ENCODE results near the gene MRPL10. TPM values are rescaled to one million over a fixed set of nuclear protein-coding genes. Genes with fewer than 3 reads are reported as not detected.

The MRPL10 gene
- total RNA-seq, 2 experiments from 2014 or later = 54.4 to 64.9 TPM

DNA sequence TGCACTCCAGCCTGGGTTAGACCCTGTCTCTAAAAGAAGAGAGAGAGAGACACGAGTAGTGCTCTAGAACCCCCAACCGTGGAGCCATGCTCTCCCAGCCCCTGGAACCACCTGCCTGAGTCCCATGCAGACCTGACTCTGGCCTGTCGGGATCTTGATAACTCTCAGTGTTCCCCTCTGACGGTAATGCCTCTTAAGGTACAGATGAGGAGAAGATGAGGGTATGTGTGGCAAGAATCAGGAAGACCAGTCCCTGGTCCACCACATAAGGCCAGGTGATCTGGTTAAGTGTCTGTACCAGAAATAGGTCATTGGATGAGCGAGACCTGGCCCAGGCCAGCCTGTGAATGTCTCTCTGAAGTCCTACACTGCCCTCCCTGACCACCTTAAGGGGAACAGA, 28.1 kb downstream of the MRPL10 start:
- H3K4me3 Mint-ChIP-seq = no peak overlapping the region
- no peaks in the 10 kb centered on the region for H3K27me3 Mint-ChIP-seq
- DNase-seq = no peak
- no peaks in the 10 kb centered on the region for H3K9me3 Mint-ChIP-seq (ENCODE audit: low read depth)
- peaks cover 6% of the 10 kb centered on the region for H3K36me3 Mint-ChIP-seq
- CTCF ChIA-PET = interaction anchor here (0.8 to 4.3 kb wide), 5 partner anchors 10 to 138 kb away, joined by 3 to 21 read pairs (median 10); partner anchors contain the start of gene TBX21
- H3K4me1 Mint-ChIP-seq = no peaks in the 10 kb centered on the region
- ATAC-seq = no peak
- H3K27ac Mint-ChIP-seq = no peak overlapping the region

DNA sequence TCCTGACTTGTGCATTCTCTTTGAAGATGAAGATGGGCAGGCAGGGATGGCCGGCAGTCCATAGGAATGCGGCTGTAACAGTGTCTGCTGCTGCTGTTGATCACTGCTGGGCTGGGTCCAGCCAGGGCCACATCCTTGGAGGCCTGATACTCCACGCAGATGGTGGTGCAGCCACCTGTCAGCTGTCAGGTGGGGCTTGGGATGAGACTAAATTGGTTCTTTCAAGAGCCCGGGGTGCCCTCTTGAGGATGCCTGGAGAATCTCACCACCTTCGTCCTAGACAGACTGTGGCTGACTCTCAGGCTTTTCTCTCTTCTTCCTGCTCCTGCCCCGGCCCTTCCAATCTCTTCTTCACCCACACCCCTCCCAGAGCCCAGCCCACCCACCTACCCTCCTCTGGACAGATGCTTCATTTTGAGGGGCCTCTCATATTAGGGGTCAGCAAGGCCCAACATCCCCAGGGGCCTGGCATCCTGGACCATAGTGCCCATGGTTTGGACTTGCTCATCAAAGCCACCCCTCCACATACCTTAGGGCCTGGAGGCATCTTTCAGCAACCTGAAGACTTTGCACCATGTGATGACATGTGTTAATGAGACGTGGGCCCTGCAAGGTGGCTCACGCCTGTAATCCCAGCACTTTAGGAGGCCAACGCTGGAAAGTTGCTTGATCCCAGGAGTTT, 28.9 kb downstream of the MRPL10 start:
- peak; percentile 72 for DNase-seq
- H3K27ac Mint-ChIP-seq = no peak overlapping the region
- peaks cover 6% of the 10 kb centered on the region for H3K27me3 Mint-ChIP-seq
- H3K9me3 Mint-ChIP-seq (ENCODE audit: low read depth) = no peaks in the 10 kb centered on the region
- H3K4me3 Mint-ChIP-seq = no peak overlapping the region
- H3K4me1 Mint-ChIP-seq = no peaks in the 10 kb centered on the region
- CTCF ChIA-PET = interaction anchor here (0.8 to 4.3 kb wide), 19 partner anchors 9 to 184 kb away, joined by 3 to 21 read pairs (median 4); partner anchors contain the start of genes LRRC46, MRPL10 and TBX21
- peaks cover 2% of the 10 kb centered on the region for H3K36me3 Mint-ChIP-seq
- ATAC-seq = peak; percentile 92

DNA sequence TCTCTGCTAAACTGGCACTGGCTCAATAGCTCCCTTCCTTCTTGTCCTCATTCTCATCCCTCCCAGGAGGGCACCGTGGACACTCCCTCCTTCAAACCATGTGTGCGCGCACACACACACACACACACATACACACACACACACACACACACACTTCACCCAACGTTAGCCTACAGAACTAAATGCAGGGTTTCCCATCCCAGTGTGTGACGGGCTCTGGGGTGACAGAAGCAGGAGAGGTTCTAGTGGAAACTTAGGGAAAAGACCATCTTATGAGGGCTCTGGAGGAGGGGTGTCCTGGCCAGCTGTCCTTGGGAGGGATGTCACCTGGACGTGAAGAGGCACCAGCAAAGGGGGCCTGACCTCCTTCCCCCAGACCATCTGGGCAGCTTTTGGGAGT, 29.4 kb downstream of the MRPL10 start:
- no peak for ATAC-seq
- CTCF ChIA-PET = interaction anchor here (0.5 to 4.3 kb wide), 22 partner anchors 8 to 1626 kb away, joined by 3 to 21 read pairs (median 4); partner anchors contain the start of genes LRRC46, MRPL10 and TBX21

DNA sequence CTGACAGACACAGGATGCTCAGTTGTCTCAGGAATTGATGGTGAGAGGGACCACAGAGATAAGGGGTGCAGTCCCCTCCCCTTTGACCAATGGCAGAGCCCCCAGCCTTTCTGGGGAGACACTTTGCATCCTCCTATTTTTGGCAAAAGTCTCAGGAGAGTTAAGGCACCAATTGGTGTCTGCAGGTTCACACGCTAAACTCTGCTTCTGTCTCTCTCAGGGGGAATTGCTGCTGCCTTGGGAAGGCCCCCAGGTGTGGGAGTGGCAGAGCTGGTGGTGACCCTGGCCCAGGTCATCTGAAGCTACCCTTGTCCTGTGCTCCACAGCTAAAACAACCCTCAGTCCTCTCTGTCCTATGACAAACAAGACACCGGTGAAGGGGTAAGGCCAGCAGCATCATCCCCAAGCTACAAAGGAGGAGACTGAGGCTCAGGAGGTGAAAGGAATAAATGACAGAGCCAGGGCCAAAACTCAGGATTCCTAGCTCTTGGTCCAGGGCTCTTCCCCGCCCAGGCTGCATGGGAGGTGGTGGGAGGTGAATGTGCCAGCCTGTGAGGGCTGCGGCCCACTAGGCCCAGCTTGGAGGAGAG, 30.1 kb downstream of the MRPL10 start:
- peaks cover 11% of the 10 kb centered on the region for H3K27me3 Mint-ChIP-seq

More for the DNA sequence above, 29.4 kb downstream of the MRPL10 start:
- Mint-ChIP-seq H3K9me3 (ENCODE audit: low read depth) (no peaks in the 10 kb centered on the region), H3K27ac (no peak overlapping the region), H3K27me3 (peaks cover 8% of the 10 kb centered on the region), H3K4me3 (no peak overlapping the region), H3K4me1 (no peaks in the 10 kb centered on the region), H3K36me3 (peaks cover under 1% of the 10 kb centered on the region)
- no peak for DNase-seq

DNA sequence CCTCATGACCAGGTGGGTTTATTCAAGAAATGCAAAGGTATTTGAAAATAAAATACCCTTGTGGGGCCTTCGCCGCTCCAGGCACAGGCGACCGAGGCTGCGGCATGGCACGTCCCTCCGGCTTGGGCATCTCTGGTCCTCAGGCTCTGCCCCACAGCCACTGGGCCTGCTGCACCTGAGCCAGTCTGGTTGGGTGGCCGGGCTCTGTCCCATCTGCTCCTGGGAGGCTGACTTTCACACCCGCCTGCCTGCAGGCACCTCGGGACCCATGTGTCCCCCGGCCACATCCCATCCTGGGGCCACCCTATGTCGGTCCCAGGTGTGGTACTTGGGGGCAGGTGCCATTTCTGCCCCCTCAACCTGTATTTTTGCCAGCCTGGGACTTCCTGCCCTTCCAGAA, 30.7 kb downstream of the MRPL10 start:
- Mint-ChIP-seq H3K27ac (no peak overlapping the region), H3K36me3 (no peaks in the 10 kb centered on the region), H3K4me3 (no peak overlapping the region), H3K27me3 (peaks cover 11% of the 10 kb centered on the region), H3K4me1 (no peaks in the 10 kb centered on the region), H3K9me3 (ENCODE audit: low read depth) (no peaks in the 10 kb centered on the region)
- no peak for DNase-seq
- no peak for ATAC-seq
- CTCF ChIA-PET = interaction anchor here (1.1 to 4.3 kb wide), 11 partner anchors 7 to 136 kb away, joined by 3 to 21 read pairs (median 4); partner anchors contain the start of genes LRRC46, MRPL10 and TBX21

More for the DNA sequence above, 30.1 kb downstream of the MRPL10 start:
- Mint-ChIP-seq H3K4me1 (no peaks in the 10 kb centered on the region), H3K36me3 (no peaks in the 10 kb centered on the region), H3K9me3 (ENCODE audit: low read depth) (no peaks in the 10 kb centered on the region), H3K4me3 (no peak overlapping the region), H3K27ac (no peak overlapping the region)
- ATAC-seq = no peak
- DNase-seq = no peak
- CTCF ChIA-PET = interaction anchor here (0.5 to 4.3 kb wide), 21 partner anchors 8 to 1625 kb away, joined by 3 to 21 read pairs (median 4); partner anchors contain the start of genes LRRC46, MRPL10 and TBX21

DNA sequence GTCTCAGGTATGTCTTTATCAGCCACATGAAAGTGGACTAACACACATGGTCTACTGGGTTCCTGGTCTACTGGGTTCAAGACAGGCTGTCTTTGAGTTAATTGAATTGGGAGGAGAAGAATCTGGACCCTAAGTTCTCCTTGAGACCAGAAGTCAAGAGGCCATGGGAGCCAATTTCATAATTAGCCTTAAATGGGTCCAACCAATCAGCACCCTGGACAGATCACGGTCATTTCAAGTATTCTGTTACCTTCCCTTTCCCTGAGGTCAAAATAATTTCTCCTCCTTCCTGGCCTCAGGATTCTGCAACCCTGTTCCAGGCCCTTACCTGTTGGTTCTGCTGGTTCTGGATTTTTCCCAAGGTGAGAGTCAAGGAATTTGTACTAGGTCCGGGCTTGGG, 33.5 kb downstream of the MRPL10 start:
- CTCF ChIA-PET = interaction anchor here (0.6 to 1.8 kb wide), 7 partner anchors 8 to 105 kb away, joined by 3 to 6 read pairs (median 3); partner anchors contain the start of gene TBX21
- ATAC-seq (no peak), DNase-seq (no peak)
- Mint-ChIP-seq H3K4me1 (no peaks in the 10 kb centered on the region), H3K27me3 (peaks cover 37% of the 10 kb centered on the region), H3K36me3 (no peaks in the 10 kb centered on the region), H3K9me3 (ENCODE audit: low read depth) (no peaks in the 10 kb centered on the region), H3K27ac (no peak overlapping the region), H3K4me3 (no peak overlapping the region)

DNA sequence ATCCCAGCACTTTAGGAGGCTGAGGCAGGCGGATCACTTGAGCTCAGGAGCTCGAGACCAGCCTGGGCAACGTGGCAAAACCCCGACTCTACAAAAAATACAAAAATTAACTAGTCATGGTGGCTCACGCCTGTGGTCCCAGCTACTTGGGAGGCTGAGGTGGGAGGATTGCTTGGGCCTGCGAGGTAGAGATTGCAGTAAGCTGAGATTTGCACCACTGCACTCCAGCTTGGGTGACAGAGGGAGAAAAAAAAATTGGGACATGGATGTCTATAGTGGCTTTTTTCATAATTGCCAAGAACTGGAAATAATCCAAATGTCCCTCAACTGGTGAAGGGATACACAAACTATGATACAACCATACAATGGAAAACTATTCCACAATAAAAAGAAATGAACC, 38.4 kb downstream of the MRPL10 start:
- CTCF ChIA-PET = interaction anchor here (1.3 to 5.9 kb wide), 5 partner anchors 9 to 129 kb away, joined by 4 to 30 read pairs (median 4); no protein-coding TSS in a partner anchor
- DNase-seq = no peak
- H3K36me3 Mint-ChIP-seq = no peaks in the 10 kb centered on the region
- no peaks in the 10 kb centered on the region for H3K9me3 Mint-ChIP-seq (ENCODE audit: low read depth)
- H3K4me3 Mint-ChIP-seq = no peak overlapping the region
- H3K27ac Mint-ChIP-seq = no peak overlapping the region
- peaks cover 10% of the 10 kb centered on the region for H3K4me1 Mint-ChIP-seq
- H3K27me3 Mint-ChIP-seq = peaks cover 78% of the 10 kb centered on the region
- ATAC-seq = no peak

DNA sequence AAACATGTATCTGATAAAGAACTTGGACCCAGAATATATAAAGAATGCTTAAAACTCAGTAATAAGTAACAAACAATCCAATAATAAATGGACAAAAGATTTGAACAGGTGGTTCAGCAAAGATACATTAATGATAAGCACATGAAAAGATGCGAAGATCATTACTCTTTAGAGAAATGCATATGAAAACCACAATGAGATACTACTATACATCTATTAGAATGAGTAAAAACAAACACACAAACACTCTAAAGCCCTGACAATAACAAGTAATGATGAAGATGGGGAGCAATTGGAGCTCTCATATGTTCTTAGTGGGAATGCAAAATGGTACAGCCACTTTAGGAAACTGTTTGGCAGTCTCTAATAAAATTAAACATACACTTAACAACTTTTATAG, 38.9 kb downstream of the MRPL10 start:
- H3K36me3 Mint-ChIP-seq = no peaks in the 10 kb centered on the region
- CTCF ChIA-PET = interaction anchor here (1.3 to 5.9 kb wide), 4 partner anchors 10 to 128 kb away, joined by 4 to 30 read pairs (median 7); no protein-coding TSS in a partner anchor
- no peak overlapping the region for H3K4me3 Mint-ChIP-seq
- H3K27ac Mint-ChIP-seq = no peak overlapping the region
- H3K4me1 Mint-ChIP-seq = peaks cover 10% of the 10 kb centered on the region
- peaks cover 78% of the 10 kb centered on the region for H3K27me3 Mint-ChIP-seq
- no peak for ATAC-seq
- DNase-seq = no peak
- H3K9me3 Mint-ChIP-seq (ENCODE audit: low read depth) = no peaks in the 10 kb centered on the region

DNA sequence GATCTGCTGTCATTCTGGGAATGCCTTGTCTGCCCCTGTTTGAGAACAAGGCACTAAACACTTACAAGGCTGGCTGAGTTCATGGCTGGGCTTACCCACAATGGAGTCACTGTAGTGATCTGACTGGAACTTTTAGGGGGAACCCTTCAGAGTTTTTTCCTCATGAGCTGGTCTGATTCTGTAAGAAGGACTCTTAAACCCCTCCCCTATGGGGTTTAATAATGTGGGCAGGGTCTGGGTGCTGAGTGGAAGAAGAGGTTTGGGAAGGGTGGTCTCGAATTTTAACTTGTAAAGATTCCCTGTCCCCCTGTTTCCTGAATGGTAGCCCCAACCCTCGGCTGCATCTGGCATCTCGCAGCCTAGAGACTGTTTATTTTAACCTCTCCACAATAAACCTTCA, 40.3 kb downstream of the MRPL10 start:
- H3K27me3 Mint-ChIP-seq = peaks cover 77% of the 10 kb centered on the region

DNA sequence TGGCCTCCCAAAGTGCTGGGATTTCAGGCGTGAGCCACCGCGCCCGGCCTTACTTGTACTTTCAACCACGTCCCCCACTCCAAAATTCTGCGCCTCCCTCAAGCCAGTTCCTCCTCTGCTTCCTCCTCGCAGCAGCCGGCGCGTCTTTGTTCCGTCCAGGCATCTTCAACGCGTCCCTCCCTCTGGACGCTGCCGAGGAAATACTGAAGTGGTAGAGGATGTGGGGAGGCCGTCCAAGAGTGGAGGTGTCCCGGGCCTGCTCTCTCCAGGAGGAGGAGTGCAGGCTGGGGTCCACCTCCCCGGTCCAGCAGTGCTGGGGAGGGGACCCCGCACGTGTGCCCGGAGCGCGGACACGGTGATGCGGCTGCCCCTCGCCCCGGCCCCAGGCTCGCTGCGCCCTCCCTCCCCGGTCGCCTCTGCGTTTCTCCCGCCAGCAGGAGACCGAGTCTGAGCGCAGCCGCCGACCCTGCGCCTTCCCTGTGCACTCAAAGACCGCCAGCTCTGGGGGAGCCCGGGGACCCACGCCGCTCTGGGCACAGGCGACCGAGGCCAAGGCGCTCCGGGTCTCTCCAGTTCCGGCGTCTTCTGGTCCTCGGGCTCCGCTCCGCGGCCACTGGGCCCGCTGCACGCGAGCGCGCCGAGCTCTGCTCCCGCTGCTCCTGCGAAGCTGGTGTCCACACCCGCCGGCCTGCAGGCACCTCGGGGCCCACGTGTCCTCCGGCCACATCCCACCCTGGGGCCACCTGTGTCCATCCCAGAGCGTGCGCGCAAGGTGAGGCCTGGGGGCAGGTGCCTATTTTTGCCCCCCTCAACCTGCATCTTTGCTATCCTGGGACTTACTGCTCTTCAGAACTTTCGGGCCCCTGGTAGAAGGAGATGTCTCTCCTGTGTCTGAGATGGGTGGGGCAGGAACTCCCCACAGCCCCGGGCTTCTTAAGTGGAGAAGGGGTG, 41.5 kb downstream of the MRPL10 start:
- no peak overlapping the region for H3K27ac Mint-ChIP-seq
- no peaks in the 10 kb centered on the region for H3K9me3 Mint-ChIP-seq (ENCODE audit: low read depth)
- H3K4me1 Mint-ChIP-seq = peaks cover 10% of the 10 kb centered on the region
- no peaks in the 10 kb centered on the region for H3K36me3 Mint-ChIP-seq
- H3K27me3 Mint-ChIP-seq = peaks cover 77% of the 10 kb centered on the region
- peak overlapping the region; percentile 59 for H3K4me3 Mint-ChIP-seq
- DNase-seq = peak; percentile 75
- ATAC-seq = peak; percentile 97
- CTCF ChIA-PET = interaction anchor here (0.6 to 5.9 kb wide), 30 partner anchors 8 to 171 kb away, joined by 3 to 30 read pairs (median 4); partner anchors contain the start of genes TBKBP1 and TBX21

More for the DNA sequence above, 40.3 kb downstream of the MRPL10 start:
- Mint-ChIP-seq H3K36me3 (no peaks in the 10 kb centered on the region), H3K4me1 (peaks cover 10% of the 10 kb centered on the region), H3K9me3 (ENCODE audit: low read depth) (no peaks in the 10 kb centered on the region), H3K27ac (no peak overlapping the region), H3K4me3 (no peak overlapping the region)
- ATAC-seq = no peak
- DNase-seq = no peak
- CTCF ChIA-PET = interaction anchor here (1.1 to 5.9 kb wide), 5 partner anchors 9 to 127 kb away, joined by 3 to 30 read pairs (median 6); no protein-coding TSS in a partner anchor

DNA sequence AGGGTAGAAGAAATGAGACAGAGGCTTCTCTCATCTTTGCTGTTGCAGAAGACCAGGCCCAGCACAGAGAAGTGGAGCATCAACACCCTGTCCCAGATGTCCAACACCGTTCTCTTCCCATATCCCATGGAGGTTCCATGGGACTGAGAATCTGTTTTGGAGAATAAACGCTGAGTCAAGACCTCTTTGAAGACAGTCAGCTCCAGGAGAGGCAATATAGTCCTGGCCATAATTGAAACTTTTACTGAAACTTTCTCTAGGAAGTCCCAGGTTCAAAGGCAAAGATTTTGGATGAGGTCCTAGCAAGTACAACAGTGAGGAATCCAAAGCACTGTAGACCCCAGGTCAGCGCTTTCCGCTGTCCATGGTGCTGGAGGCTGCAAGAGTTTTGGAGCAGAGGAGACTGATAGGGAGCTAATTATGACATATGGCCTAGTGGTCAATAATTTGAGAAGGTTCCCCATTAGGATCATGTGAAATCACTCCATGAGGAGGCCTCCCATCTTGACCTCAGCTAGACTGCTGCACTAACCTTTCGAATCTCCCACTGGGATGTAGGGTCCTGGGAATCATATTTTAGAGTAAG, 45.7 kb downstream of the MRPL10 start:
- Mint-ChIP-seq H3K36me3 (no peaks in the 10 kb centered on the region), H3K27me3 (peaks cover 61% of the 10 kb centered on the region), H3K4me1 (peaks cover 9% of the 10 kb centered on the region), H3K4me3 (no peak overlapping the region), H3K27ac (no peak overlapping the region), H3K9me3 (ENCODE audit: low read depth) (no peaks in the 10 kb centered on the region)
- CTCF ChIA-PET = interaction anchor here (1.0 to 2.9 kb wide), 4 partner anchors 19 to 89 kb away, joined by 3 to 12 read pairs (median 6); partner anchors contain the start of gene TBX21
- peak; percentile 66 for DNase-seq
- ATAC-seq = no peak

DNA sequence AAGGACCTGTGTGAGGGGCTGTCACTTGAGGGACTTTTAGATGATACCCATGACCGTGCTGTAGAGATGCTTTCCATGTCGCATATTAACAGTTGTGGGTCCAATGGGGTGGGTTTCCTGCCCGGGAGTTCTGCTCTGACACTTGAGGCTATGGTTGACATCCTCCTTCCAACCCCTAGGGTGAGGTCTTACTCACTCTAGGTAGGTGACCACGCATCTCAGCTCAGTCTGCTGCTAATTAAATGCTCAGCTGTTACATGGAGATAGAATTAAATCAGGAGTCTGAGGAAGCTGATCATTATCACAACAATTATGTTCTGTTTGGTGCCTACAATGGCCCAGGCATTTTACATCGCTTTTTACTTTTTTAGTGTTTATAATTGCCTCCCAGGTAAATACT, 49.9 kb downstream of the MRPL10 start:
- DNase-seq = no peak
- CTCF ChIA-PET = interaction anchor here (0.9 to 1.5 kb wide), 6 partner anchors 9 to 165 kb away, joined by 3 to 4 read pairs (median 4); no protein-coding TSS in a partner anchor
- no peak for ATAC-seq
- H3K27me3 Mint-ChIP-seq = peaks cover 56% of the 10 kb centered on the region
- H3K4me3 Mint-ChIP-seq = no peak overlapping the region
- no peak overlapping the region for H3K27ac Mint-ChIP-seq
- no peaks in the 10 kb centered on the region for H3K36me3 Mint-ChIP-seq
- no peaks in the 10 kb centered on the region for H3K9me3 Mint-ChIP-seq (ENCODE audit: low read depth)
- H3K4me1 Mint-ChIP-seq = no peaks in the 10 kb centered on the region

Data from activated CD8-positive, alpha-beta memory T cell treated with anti-CD3 and anti-CD28 coated beads, Interleukin-2, amount 10 ng/mL, durations not matched to agents 7 days and 5 days (primary cell).